NCI-H460 (cell line): ENCODE data around the gene UNC5B. TPM values are rescaled to one million over a fixed set of nuclear protein-coding genes. Genes with fewer than 3 reads are reported as not detected.

ENCODE experiments used
- DNase-seq: peaks from one replicate; pipeline ENCODE4 v3.0.0-alpha.2; 2016; ENCODE audit warnings: low read depth; ENCODE audit errors: extremely low read depth
- total RNA-seq: library from RNA; depleted of rRNA; stranded (reverse); fragments of >200 nt; shearing (Covaris generic); gene quantifications from 2 replicates; pipeline ENCODE4 v1.2.3, GENCODE V29; 2014

The UNC5B gene
- total RNA-seq, 1 experiment from 2014 or later, result 50.9 TPM

DNA sequence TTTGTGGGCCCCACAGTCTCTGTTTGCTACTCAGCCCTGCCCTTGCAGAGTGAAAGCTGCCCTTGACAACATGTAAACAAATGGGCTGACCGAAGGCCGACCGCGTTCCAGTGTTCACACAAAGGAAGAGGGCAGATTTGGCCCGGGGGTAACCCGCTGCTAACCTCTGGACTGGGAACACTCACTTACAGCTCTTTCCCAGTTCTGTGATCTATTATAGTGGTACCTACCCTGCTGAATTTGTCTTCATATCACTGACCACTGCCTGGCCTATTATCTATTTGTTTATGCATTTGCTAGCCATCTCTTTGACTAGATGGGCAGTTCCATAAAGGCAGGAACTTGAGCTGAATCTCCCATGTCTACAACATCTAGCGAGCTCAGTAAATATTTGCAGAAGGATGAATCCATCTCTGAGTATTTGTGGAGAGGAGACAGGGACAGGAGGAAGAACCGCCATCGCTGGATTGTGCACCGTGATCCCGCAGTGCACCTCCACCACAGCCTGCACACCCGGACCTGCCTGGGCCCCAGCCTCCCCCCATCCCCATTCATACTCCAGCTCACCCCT lies 121.9 kb downstream of the UNC5B start:
- DNase-seq, result no peak

GRCh38 chr10:71335173-71335708 lies 122.9 kb downstream of the UNC5B start:
- DNase-seq, result no peak

DNA sequence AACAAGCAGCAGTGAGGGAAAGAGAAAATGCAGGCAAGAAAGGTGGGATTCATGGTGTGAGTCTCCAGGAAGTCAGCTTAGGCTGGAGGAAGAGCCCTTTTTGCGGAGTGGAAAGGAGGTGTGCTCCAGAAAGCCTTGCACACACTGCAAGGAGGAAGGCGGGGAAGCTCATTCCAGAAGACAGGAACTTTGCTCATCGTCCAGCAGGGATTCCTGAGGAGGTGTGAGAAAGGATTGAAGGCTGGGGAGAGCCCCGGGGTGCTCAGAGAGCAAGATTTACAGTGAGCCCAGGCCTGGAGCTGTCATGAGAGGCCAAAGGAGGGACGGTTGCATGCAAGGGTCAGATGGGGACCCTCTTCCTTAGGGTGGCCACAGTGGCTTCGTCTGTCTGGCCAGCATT lies 124.3 kb downstream of the UNC5B start:
- DNase-seq, result no peak

DNA sequence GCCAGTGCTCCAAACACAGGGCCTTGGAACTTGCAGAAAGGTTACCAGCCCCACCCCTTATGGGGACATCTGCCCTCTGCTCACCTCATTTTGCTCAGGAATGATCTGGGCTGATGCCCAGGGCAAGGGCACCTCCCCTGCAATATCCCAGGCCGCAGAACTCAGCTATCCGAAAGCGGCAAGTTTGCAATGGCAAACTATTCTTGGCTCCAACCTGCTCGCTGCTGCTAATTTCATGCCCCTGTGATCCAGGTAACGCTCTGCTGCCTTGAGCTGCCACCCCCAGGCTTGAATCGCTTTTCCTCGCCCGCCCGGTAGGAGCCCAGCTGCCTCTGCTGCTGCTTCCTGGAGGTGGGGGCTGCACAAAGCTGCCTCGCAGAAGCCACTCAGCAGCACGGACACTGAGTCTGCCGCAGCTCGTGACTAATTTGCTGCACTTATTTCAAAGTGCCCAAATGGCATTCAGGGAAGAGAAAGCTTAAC lies 124.9 kb downstream of the UNC5B start:
- DNase-seq, result no peak

DNA sequence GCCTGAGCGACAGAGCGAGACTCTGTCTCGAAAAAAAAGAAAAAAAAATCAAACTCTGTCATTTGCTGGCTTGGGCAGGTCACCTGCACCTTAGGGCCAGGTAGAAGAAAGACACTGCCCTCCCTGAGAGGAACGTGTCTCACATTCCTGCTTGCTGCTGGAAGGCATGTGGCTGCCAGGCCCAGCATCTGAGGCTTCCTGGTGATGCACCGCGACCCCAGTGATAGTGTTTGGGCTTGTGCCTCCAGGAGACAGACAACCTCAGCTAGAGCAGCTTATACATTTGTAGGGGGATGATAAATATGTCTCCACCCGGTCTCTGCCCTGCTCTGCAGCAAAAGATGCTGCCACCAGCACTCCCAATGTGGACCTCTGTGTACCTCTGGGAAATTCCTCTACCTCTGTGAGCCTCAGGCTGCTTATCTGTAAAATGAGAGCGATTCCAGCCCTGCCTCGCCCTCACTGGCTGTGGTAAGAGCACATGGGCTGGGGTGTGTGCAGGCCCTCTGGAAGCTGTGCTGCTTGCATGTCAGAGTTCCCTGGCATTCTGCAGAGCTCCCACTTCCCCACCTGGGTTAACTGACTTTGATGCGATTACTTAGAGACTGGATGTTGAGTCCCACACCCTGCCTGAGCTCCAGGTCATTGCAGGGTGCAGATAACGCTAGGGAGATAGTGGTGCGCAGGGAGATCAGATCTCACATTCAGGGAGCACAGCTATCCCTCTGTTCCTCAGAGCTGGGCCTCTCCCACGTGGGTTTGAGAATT lies 126.5 kb downstream of the UNC5B start:
- no peak for DNase-seq

DNA sequence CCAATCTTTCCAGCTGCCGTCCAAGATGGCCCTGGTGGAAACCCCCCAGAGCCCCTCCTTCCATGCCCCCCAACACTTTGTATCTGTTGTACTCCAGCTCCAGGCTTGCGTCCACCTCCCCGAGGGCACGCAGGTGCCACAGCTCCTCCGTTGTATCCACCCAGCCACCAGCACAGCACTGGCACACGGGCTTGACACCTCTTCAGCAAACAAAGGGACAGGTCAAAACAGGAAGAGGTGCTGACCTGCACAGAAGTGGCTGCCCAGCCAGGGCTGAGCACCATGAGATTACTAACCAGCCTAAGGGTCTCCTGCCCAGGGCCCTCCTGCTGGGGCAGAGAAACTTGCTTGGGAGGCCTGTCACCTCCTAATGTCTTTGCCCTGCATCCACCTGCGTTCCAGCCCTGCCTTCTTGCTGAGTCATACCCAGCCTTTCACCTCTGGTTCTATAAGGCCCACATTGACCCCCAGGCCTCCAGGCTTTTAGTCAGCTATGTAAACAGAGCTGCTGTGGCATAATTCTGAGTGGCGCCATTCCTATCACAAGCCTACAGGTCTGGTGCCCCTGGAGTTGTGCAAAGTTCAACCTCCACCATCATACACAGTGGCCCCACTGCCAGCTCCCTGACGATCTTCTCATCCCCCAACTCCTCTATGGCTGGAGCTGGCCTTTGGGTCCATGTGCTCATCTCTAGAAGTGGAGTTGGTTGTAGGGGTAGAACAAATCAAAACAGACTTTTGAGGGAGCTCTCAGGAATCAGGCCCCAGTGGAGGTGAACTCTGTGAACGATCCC lies 127.6 kb downstream of the UNC5B start:
- no peak for DNase-seq

DNA sequence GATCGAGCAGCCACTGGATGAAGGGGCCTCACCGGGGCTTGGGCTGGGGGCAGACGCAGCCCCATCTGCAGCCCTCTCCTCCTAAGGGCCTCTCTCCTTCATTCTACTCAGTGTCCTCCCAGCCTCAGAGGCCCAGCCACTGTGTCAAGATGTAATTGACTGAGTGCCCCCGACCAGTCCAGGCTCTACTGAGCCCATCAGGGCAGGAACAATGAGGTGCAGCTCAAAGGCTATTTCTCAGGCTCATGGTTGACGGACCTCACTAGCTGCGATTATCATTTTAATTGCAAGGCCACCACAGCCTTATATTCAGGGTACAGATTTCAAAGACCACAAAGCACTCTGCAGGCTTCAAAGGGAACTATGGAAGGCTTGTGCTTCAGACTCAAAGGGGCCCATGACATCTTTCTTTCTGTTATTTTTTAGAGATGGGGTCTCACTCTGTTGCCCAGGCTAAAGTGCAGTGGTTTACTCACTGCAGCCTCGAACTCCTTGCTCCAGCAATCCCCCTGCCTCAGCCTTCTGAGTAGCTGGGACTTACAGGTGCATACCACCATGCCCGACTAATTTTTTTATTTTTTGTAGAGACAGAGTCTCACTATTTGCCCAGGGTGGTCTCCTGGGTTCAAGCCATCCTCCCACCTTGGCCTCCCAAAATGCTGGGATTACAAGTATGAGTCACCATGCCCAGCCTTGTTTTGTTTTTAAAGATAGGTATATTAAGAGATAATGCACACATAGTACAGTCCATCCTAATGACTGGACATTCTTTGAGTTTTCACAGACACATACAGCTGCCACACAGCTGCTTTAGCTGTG lies 130.4 kb downstream of the UNC5B start:
- DNase-seq, result no peak

GRCh38 chr10:71343392-71343773 lies 131.0 kb downstream of the UNC5B start:
- DNase-seq, result no peak

GRCh38 chr10:71344154-71344925 lies 132.0 kb downstream of the UNC5B start:
- no peak for DNase-seq

DNA sequence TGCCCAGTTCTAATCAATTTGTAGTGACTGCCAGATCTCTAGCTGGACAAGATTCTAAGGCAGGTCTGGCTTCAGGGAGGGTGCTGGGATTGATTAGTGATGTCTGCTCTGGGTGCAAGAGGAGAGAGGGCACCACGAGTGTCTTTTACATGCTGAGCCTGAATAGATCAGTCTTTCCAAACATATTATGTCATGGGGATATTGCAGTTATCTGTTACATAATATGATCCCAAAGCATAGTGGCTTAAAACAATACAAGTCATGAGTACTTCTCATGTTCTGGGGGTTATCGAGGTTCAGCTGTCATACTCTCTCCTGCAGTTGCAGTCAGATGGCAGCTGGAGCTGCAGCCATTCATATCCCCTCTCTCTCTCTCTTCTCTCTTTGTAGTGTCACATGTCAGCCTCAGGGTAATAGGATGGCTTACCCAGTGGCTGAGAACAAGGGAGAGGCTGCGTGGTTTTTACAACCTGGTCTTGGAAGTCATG lies 132.7 kb downstream of the UNC5B start:
- no peak for DNase-seq

DNA sequence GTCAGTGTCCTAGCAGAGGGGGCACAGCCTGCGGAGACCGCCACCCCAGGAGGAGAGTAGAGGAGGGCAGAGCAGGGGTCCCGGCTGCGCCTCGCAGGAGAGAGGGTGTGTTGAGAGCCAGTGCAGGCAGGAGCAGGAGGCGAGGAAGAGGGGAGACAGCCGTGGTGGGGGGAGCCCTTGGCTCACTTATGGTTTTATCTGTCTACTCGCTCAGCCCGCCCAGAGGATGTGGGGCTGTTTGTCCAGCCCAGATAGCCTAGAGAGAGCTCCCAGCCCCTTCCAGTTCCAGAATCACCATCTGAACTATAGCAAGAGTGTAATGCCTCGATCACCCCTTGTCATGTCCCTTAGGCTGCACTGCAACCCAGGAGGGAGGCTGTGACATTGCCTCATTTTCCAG lies 133.3 kb downstream of the UNC5B start:
- DNase-seq, result no peak

GRCh38 chr10:71346731-71347130 lies 134.4 kb downstream of the UNC5B start:
- no peak for DNase-seq

- DNase-seq, result no peak
These were observed 135.4 kb downstream of the UNC5B start for GRCh38 chr10:71347587-71348395.

- no peak for DNase-seq
These were observed 136.5 kb downstream of the UNC5B start for GRCh38 chr10:71348850-71349249.

GRCh38 chr10:71349406-71349805 lies 137.0 kb downstream of the UNC5B start:
- DNase-seq, result no peak

DNA sequence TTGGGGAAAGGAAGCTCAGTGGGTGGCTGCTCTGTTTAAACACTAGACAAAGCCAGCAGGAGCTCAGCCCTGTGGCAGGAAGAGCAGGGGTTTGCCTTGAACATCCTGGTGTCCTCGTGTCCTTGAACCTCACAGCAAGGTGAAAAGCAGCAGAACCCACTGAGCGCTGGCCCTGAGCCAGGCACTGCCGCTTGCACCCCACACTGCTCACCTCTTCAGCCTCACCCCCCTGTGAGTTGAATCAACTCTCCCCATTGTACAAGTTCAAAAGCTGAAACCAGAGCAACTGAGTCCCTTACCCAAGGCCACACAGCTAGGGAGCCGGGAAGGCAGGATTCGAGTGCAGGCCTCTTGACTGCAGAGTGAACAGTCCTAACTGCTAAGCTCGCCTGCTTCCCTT lies 138.7 kb downstream of the UNC5B start:
- no peak for DNase-seq

DNA sequence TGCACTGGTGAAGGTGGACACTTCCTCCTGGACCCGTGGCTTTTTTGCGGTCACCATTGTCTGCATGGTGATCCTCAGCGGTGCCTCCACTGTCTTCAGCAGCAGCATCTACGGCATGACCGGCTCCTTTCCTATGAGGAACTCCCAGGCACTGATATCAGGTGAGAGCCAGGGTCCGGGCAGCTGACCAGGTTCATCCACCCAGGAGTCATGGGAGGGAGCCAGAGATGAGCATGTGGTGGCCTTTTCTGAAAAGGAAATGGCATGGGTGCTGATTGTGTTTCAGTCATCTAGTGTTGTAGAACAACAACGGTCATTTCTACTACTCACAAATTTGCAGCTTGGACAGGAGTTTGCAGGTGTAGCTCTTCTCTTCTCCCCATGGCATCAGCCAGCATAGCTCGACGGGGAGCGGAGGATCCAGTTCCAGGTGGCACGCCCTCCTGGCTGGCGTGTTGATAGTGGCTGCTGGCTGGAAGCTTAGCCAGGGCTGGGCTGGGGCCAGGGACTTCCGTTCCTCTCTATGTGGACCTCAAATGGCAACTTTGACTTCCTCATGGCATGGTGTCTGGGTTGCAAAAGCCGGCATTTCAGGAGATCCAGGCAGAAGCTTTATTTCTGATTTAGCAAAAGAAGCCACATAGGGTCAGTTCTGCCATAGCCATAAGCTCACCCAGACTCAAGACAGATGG lies 139.4 kb downstream of the UNC5B start:
- DNase-seq, result no peak
